Urinary bladder (tissue), 4 donors: ENCODE measurements around the gene TBCK. TPM values are rescaled to one million over a fixed set of nuclear protein-coding genes. Genes with fewer than 3 reads are reported as not detected.

Source experiments
- DNase-seq: peaks from one replicate; pipeline ENCODE4 v3.0.0-alpha.2; 2015; ENCODE audit errors: extremely low spot score
- H3K27ac ChIP-seq: one replicate; pipeline ENCODE4 v1.5.1; 2013; ENCODE audit warnings: low read depth, mild to moderate bottlenecking, moderate library complexity
- H3K36me3 ChIP-seq: one replicate; pipeline ENCODE4 v1.6.1; 2013; ENCODE audit warnings: mild to moderate bottlenecking, moderate library complexity; ENCODE audit not compliant: insufficient read depth
- H3K4me1 ChIP-seq: one replicate; pipeline ENCODE4 v1.6.1; 2013; ENCODE audit warnings: mild to moderate bottlenecking, moderate library complexity; ENCODE audit not compliant: insufficient read depth
- H3K4me3 ChIP-seq: one replicate; pipeline ENCODE4 v1.5.1; 2013; ENCODE audit warnings: low read depth, low read length
- WGBS: extraction: QIAGEN DNeasy Blood & Tissue Kit; methylation state at CpG from one replicate; pipeline ENCODE4 v1.1.7; 2013; 5-methylcytosine and 5-hydroxymethylcytosine counted together
- polyA plus RNA-seq: library from polyadenylated mRNA; stranded (reverse); fragments of 200-250 nt; gene quantifications from one replicate; pipeline ENCODE4 v1.2.3, GENCODE V29; 2013
- total RNA-seq: library from RNA; depleted of rRNA; stranded (reverse); fragments of >200 nt; gene quantifications from one replicate; pipeline ENCODE4 v1.2.3, GENCODE V29; 2014
- donor health status: healthy with polysubstance abuse.
- donor health status: healthy.

TBCK gene
- total and polyA plus RNA-seq, 2 donors: 14.1 to 113 TPM

DNA sequence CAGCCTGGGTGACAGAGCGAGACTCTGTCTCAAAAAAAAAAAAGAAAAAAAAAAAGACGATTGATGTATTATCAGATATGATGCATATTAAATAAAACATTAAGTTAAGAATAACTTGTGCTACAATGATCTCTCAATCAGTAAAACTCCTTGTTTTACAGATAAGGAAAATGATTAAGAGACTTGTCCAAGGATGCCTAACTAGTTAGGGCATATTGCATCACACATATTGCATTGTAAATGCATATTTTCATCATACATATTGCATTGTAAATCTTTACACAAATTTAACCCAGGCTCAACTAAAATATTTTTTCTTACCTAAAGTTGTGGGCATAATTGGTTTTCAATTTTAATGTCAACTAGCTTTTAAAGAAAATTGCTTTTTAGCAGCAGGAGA is 26.3 kb downstream of the TBCK start:
- Histone ChIP-seq H3K36me3 (peaks cover 3% of the 10 kb centered on the region), H3K4me1 (no peaks in the 10 kb centered on the region), H3K4me3 (no peak overlapping the region), H3K27ac (no peak overlapping the region)
- 88% methylated on average over 2 of the region's 2 CpGs for WGBS
- no peak for DNase-seq

DNA sequence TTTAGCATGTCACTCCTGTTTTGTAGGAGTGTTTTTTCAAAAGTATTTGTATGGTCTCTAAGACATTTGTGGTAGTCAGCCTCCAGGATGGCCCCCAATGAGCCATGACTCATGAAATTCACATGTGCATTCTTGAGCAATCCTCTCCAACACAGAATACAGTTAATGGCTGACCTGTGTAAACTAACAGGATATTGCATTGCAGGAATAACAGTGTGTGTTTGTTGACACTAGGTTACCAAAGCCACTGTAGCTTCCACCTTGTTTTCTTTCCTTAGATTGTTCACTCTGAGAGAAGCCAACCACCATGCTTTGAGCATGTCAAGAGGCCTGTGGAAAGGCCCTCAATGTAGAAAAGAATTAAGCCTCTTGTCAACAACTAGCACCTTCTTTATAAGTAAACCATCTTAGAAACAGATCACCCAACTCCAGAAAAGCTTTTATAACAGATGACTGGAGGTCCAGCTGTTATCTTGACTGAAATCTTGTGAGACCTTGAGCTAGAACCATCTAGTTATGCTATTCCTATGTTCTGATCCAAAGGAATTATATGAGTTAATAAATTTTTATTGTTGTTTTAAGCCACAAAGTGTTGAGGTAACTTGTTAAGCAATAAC is 28.5 kb downstream of the TBCK start:
- H3K27ac ChIP-seq: no peak overlapping the region
- H3K36me3 ChIP-seq: peaks cover 1% of the 10 kb centered on the region
- DNase-seq: no peak
- no peak overlapping the region for H3K4me3 ChIP-seq
- no peaks in the 10 kb centered on the region for H3K4me1 ChIP-seq

DNA sequence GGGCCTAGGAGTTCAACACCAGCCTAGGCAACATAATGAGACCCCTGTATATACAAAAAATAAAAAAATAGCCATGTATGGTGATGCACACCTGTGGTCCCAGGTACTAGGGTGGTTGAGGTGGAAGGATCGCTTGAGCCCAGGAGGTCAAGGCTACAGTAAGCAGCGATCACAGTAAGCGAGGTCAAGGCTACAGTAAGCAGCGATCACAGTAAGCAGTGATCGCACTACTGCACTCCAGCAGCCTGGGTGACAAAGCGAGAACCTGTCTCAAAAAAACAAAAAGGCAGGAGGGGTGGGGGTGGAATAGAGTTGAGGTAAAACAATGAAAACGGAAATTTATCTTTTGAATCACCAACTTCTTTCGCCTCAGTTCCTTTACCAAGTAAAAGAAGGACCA is 29.4 kb downstream of the TBCK start:
- Histone ChIP-seq H3K4me3 (no peak overlapping the region), H3K4me1 (no peaks in the 10 kb centered on the region), H3K36me3 (no peaks in the 10 kb centered on the region), H3K27ac (no peak overlapping the region)
- WGBS: 94% methylated on average over 8 of the region's 8 CpGs
- DNase-seq: no peak

DNA sequence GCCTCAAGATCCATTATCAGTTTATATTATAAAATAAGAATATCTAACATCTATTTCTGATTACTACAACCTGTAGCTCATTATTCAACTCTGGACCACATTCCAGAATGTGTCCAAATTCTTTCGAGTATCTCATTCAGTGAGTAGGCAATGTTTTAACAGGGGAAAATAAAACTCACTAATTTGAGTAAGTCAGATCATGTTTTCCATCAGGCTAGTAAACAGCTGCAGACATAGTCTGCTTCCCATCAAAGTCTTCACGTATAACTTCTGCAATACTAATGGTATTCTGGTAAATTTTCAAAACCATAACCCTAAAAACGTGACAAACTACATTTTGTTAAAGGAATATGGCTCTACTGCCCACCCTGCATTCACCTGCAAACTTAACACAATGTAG is 31.8 kb downstream of the TBCK start:
- Histone ChIP-seq H3K4me1 (no peaks in the 10 kb centered on the region), H3K4me3 (no peak overlapping the region), H3K27ac (no peak overlapping the region), H3K36me3 (no peaks in the 10 kb centered on the region)
- no peak for DNase-seq
- WGBS: 70% methylated on average over 3 of the region's 3 CpGs

DNA sequence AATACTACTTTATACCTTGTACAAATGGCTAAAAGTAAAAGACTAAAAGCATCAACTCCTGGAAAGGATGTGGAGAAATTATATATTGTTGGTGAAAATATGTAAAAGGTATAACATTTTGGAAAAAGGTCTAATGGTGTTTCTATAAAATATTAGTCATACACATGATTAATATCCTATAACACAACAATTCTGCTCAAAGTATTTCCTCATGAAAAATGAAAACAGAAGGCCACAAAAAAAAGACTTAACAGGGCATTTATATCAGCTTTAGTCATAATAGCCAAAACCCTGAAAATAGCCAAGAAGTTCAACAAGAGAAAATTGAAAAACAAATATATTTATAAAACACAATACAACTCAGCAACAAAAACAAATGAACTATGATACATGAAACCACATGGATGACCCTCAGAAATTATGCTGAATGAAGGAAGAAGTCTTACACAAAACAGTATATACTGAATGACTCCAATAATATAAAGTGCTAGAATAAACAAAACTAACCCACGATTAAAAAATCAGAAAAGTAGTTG is 38.8 kb downstream of the TBCK start:
- WGBS: 53% methylated on average over 1 of the region's 1 CpG
- DNase-seq: no peak

DNA sequence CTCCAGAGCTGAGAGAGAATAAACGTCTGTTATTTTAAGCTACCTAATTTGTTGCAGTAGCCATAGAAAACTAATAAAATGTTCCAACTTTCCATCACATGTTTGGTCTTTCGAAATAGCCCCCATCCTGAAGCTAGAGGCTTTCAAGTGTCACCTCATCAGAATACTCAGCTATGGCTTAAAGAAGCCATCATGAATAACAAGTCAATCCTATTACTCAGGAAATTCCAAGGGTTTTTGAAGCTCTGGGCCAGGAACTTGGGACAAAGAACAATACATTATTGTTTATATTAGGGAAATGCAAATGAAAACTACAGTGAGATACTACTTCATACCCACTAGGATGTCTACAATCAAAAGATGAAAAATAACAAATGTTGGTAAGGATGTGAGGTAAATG is 42.2 kb downstream of the TBCK start:
- DNase-seq: no peak
- H3K27ac ChIP-seq: no peak overlapping the region
- WGBS: 81% methylated on average over 2 of the region's 2 CpGs

More for the DNA sequence above, 38.8 kb downstream of the TBCK start:
- Histone ChIP-seq H3K4me3 (no peak overlapping the region), H3K27ac (no peak overlapping the region), H3K36me3 (no peaks in the 10 kb centered on the region), H3K4me1 (no peaks in the 10 kb centered on the region)

DNA sequence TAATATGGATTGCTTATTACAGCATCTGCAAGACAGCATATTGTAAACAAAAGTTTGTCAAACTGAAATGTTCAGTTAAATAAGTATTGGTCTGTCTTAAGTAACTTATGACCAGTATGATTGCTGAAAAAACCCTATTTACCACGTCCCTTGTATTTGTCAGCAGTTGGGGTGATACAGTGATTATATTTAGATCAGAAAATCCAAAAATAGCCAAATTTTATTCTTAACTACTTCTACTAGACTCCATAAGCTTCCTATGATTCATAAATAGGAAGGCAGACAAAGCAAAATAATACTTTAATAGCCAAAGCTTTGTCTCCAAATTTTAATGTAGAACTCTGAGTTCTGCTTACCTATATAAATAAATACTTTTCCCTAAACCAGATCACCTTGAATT is 45.3 kb downstream of the TBCK start:
- H3K36me3 ChIP-seq: no peaks in the 10 kb centered on the region
- no peak for DNase-seq
- WGBS: 80% methylated on average over 1 of the region's 1 CpG
- no peak overlapping the region for H3K27ac ChIP-seq
- H3K4me1 ChIP-seq: no peaks in the 10 kb centered on the region
- H3K4me3 ChIP-seq: no peak overlapping the region

More for the DNA sequence above, 42.2 kb downstream of the TBCK start:
- Histone ChIP-seq H3K36me3 (no peaks in the 10 kb centered on the region), H3K4me3 (no peak overlapping the region), H3K4me1 (no peaks in the 10 kb centered on the region)

DNA sequence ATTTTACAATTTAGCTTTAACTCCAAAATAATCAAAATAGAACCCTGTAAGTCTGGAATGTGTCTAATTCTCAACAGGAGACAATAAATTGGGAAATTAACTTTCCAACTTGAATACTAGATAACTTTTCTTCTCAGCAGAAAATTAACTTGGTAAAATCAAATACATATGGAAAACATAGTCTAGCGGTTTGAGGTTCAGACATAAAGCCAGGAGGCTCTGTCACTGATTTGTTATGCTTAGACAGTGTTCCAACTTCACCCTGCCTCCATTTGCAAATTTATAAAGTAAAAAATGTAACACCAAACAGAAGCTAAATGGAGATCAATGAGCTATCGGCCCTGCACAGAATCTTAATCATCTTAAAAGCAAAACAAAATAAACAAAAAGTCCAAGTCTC is 46.3 kb downstream of the TBCK start:
- WGBS: 75% methylated on average over 2 of the region's 2 CpGs
- no peaks in the 10 kb centered on the region for H3K4me1 ChIP-seq
- DNase-seq: no peak

DNA sequence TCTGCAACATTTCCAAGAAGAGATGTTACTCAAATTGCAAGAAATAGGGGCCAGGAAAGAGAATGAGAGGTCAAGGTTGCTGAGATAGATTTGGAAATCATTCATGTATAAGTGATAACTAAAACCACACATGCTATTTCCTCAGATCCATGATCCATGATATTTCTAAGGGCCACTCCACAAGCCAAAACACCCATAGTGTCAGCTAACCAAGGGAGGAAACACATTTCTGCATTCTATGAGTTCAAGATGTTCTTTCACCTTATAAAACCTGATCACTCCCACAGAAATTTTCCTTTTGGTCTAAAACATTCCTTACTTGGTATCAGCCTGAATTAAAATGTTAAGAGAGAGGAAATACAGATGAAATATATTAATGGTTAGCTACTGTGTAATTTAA is 47.2 kb downstream of the TBCK start:
- H3K36me3 ChIP-seq: no peaks in the 10 kb centered on the region
- no peak overlapping the region for H3K4me3 ChIP-seq
- no peak for DNase-seq
- no peaks in the 10 kb centered on the region for H3K4me1 ChIP-seq
- H3K27ac ChIP-seq: no peak overlapping the region

More for the DNA sequence above, 46.3 kb downstream of the TBCK start:
- H3K36me3 ChIP-seq: no peaks in the 10 kb centered on the region
- H3K4me3 ChIP-seq: no peak overlapping the region
- no peak overlapping the region for H3K27ac ChIP-seq

DNA sequence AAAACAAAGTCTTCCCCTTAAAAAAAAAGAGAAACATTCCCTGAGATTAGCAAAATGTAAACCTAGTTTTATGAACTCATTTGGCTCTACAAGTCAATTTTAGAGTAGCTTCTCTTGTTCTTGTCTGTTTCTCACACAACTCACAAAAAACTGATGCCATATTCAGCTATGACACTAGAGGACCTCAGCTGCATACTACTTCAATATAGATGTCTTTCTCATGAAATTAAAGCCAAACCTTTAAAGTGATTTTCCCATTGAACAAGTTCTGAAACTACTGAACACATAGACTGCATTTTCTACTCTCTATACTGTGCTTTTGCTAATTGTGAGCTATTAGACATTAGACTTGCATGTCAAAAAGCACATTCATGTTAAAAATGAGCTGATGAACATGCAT is 49.8 kb downstream of the TBCK start:
- H3K4me3 ChIP-seq: no peak overlapping the region
- no peaks in the 10 kb centered on the region for H3K36me3 ChIP-seq
- H3K27ac ChIP-seq: no peak overlapping the region
- no peak for DNase-seq
- H3K4me1 ChIP-seq: no peaks in the 10 kb centered on the region

DNA sequence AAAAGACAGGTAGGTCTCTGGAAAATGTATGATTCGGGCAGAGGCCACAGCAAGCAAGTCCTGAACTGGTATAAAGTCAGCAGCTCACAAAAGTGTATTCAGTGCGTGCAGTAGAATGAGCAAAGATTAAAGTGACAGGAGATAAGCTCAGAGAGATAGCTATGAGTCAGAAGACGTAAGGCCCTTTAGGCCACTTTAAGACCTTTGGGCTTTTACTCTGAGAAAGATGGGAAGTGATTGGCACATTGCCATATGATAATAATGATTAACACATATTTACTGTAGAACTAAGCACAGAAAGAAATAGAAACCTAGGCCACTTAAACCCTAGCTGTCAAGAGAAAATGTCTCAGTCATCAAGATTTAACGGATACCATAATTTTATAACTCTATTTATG is 51.7 kb downstream of the TBCK start:
- no peak for DNase-seq
- H3K27ac ChIP-seq: no peak overlapping the region
- H3K36me3 ChIP-seq: no peaks in the 10 kb centered on the region
- no peak overlapping the region for H3K4me3 ChIP-seq
- no peaks in the 10 kb centered on the region for H3K4me1 ChIP-seq
- WGBS: 68% methylated on average over 4 of the region's 4 CpGs

DNA sequence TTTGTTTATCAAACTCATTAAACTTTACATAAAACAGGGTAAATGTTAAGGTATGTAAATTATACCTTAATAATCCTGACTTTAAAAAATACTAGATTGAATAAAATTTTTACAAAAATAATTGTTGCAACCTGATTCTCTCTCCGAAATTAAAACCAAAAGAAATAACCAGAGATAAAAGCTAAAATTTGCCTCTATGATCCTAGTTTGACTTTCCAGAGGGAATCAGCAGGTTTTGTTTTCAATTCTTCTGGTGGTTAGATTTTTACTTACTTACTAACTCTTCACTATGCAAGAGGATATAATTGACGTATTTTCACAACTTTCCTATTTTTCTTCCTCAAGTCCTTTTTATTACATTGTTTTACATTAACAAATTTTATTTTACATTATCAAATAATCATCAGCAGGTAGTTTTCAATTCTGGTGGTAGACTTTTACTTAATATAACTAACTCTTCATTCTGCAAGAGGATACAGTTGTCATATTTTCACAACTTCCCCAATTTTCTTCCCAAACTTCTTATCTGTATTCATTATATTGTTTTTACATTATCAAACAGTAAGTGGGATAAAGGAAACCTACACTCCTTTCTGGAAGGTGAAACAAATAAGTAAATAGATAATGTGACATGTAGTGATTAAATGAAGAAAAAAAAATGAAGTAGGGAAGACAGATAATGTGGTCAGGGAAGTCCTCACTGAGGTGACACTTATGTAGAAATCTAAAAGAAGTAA is 52.2 kb downstream of the TBCK start:
- H3K36me3 ChIP-seq: no peaks in the 10 kb centered on the region
- WGBS: 95% methylated on average over 2 of the region's 2 CpGs
- no peak for DNase-seq
- H3K4me1 ChIP-seq: no peaks in the 10 kb centered on the region
- H3K27ac ChIP-seq: no peak overlapping the region
- H3K4me3 ChIP-seq: no peak overlapping the region

DNA sequence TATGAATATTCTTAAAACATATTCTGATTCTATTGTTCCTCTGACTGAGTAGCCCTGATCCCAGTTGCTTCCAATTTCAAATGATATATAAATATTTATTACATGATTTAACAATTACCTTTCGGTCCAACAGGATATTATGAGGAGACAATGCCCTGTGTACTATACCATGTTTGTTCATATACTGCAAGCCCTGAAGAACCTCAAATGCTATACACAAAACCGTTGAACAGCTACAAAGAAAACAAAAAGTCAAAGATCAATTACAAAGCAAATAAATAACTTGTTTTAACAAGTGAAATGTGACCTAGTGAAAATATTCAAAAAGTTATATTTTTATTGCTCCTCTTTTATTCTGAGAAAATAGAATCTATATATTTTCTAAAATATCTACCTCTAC is 54.0 kb downstream of the TBCK start:
- DNase-seq: no peak
- 86% methylated on average over 2 of the region's 2 CpGs for WGBS
- no peak overlapping the region for H3K4me3 ChIP-seq
- H3K36me3 ChIP-seq: no peaks in the 10 kb centered on the region
- no peaks in the 10 kb centered on the region for H3K4me1 ChIP-seq
- H3K27ac ChIP-seq: no peak overlapping the region

DNA sequence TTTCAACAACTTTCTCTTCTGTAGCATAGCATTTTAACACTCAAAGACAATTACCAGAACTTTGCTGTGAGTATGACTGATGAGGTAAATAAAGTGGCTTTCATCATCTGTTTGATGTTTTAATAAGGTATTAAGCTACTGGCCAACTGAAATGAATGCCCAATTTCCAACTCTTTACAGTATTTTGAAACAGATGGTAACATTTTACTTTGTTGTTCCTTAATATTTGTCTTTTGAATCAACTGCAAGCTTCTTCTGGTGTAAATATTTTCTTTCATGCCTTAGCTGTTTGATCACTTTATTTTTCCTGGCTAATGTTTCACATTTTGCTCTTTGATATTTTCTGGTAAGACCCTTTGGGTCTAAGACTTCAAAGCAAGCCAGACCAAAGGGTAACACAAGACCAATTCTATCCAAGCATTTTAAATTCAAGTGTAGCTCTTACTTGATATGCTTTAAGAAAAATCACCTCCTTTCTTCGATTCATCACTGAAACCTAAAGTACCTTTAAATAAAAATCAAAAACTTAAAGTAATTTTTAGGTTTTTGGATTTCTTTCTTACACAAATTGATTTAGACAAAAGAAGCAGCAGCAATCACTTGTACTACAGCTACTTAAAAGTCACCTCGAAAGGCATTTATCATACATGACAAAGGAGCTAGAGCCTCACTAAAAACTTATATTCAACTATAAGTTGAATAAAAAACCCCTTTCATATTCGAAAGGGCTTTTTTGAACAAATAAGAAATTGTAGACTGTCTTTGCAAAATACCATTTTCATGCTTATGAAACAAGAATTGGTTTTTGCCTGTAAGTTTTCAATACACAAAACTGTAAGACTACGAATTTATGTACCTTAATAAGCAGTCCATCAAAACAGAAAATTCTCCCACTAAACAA is 57.6 kb downstream of the TBCK start:
- DNase-seq: no peak
- H3K4me3 ChIP-seq: no peak overlapping the region
- WGBS: 94% methylated on average over 4 of the region's 4 CpGs
- H3K27ac ChIP-seq: no peak overlapping the region
- H3K36me3 ChIP-seq: peaks cover 2% of the 10 kb centered on the region
- H3K4me1 ChIP-seq: no peaks in the 10 kb centered on the region
